Measurements from ENCODE around the gene PRIMPOL. TPM values are rescaled to one million over a fixed set of nuclear protein-coding genes. Genes with fewer than 3 reads are reported as not detected.
"Not testable (repeated sequence)": the region's sequence is repeated elsewhere in the genome, so short reads cannot be mapped to it uniquely, and the experiment has no call there.

Gene PRIMPOL, protein sequence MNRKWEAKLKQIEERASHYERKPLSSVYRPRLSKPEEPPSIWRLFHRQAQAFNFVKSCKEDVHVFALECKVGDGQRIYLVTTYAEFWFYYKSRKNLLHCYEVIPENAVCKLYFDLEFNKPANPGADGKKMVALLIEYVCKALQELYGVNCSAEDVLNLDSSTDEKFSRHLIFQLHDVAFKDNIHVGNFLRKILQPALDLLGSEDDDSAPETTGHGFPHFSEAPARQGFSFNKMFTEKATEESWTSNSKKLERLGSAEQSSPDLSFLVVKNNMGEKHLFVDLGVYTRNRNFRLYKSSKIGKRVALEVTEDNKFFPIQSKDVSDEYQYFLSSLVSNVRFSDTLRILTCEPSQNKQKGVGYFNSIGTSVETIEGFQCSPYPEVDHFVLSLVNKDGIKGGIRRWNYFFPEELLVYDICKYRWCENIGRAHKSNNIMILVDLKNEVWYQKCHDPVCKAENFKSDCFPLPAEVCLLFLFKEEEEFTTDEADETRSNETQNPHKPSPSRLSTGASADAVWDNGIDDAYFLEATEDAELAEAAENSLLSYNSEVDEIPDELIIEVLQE
- 19.3 and 22.3 TPM in 2 replicates for total RNA-seq
- polyA plus RNA-seq: 11.5 and 15.1 TPM in 2 replicates
- 7.9 and 8.1 TPM in 2 replicates for polyA plus RNA-seq (2012)
- 0.59 TPM in 1 of 2 replicates, not detected in the other for polyA minus RNA-seq (ENCODE audit: low replicate concordance)

- TF ChIP-seq EZH2 (IDR thresholded peaks at IDR 0.05; ENCODE audit: low read length, missing control alignments): no peak
- TF ChIP-seq CTCF (conservative IDR thresholded peaks at IDR 0.05 in 1 of 2, IDR thresholded peaks at IDR 0.05 in 1 of 2; ENCODE audit: low read depth in 1 of 2, low read length in 2 of 2): peak in 1 of 2 donors; percentile 3
- Histone ChIP-seq H3K36me3 (ENCODE audit: control insufficient read depth, insufficient read depth, low read length) (no peaks in the 10 kb centered on the region), H3K9ac (ENCODE audit: insufficient read depth, low read length) (peak within 1 kb of the TSS; percentile 69), H3K79me2 (ENCODE audit: control insufficient read depth, insufficient read depth, low read length) (peaks cover 46% of the 10 kb centered on the region), H2AFZ (ENCODE audit: low read length) (peak within 1 kb of the TSS; percentile 56), H3K4me3 (replicated peaks in 1 of 4; ENCODE audit: control extremely low read depth in 1 of 4, insufficient read depth in 1 of 4, low read depth in 3 of 4, low read length in 4 of 4) (peak within 1 kb of the TSS; percentile 53 to 90 (median 82)), H3K27ac (ENCODE audit: insufficient read depth, low read length) (peak within 1 kb of the TSS; percentile 84), H3K27me3 (ENCODE audit: control insufficient read depth, insufficient read depth, low read length) (no peaks in the 10 kb centered on the region), H3K9me3 (ENCODE audit: control insufficient read depth, insufficient read depth, low read depth, low read length) (no peaks in the 10 kb centered on the region), H3K4me2 (ENCODE audit: extremely low read depth, insufficient read depth, low read length) (peak within 1 kb of the TSS; percentile 94), H3K4me1 (ENCODE audit: control insufficient read depth, extremely low read depth, insufficient read depth, low read length) (peaks cover 11% of the 10 kb centered on the region), H4K20me1 (ENCODE audit: control insufficient read depth, extremely low read depth, insufficient read depth, low read length) (no peaks in the 10 kb centered on the region)
- DNase-seq (ENCODE audit: low read depth in 2 of 2): peak; percentile 92
Observed at GRCh38 chr4:184649026-184649970, at the start of gene PRIMPOL, which contains the start of gene CASP3. PRIMPOL (plus strand) TSS chr4:184649738; CDS start chr4:184657141, 7,403 bp downstream. CASP3 (minus strand) TSS chr4:184649447; CDS start chr4:184638453, 10,994 bp downstream.

- H3K4me3 ChIP-seq (replicated peaks in 1 of 4; ENCODE audit: control extremely low read depth in 1 of 4, insufficient read depth in 1 of 4, low read depth in 3 of 4, low read length in 4 of 4); H3K9me3 ChIP-seq (ENCODE audit: control insufficient read depth, insufficient read depth, low read depth, low read length); H3K27ac ChIP-seq (ENCODE audit: insufficient read depth, low read length); H3K4me2 ChIP-seq (ENCODE audit: extremely low read depth, insufficient read depth, low read length); H3K36me3 ChIP-seq (ENCODE audit: control insufficient read depth, insufficient read depth, low read length); H4K20me1 ChIP-seq (ENCODE audit: control insufficient read depth, extremely low read depth, insufficient read depth, low read length); DNase-seq (ENCODE audit: low read depth in 2 of 2); H3K27me3 ChIP-seq (ENCODE audit: control insufficient read depth, insufficient read depth, low read length); H2AFZ ChIP-seq (ENCODE audit: low read length); H3K9ac ChIP-seq (ENCODE audit: insufficient read depth, low read length); H3K4me1 ChIP-seq (ENCODE audit: control insufficient read depth, extremely low read depth, insufficient read depth, low read length); H3K79me2 ChIP-seq (ENCODE audit: control insufficient read depth, insufficient read depth, low read length): not testable (repeated sequence)
Observed at GRCh38 chr4:184600982-184601381, 48.6 kb upstream of the PRIMPOL start.

DNA sequence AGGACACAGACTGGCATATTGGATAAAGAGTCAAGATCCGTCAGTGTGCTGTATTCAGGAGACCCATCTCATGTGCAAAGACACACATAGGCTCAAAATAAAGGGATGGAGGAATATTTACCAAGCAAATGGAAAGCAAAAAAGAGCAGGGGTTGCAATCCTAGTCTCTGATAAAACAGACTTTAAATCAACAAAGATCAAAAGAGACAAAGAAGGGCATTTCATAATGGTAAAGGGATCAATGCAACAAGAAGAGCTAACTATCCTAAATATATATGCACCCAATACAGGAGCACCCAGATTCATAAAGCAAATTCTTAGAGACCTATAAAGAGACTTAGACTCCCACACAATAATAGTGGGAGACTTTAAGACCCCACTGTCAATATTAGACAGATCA lies 46.7 kb upstream of the PRIMPOL start:
- H3K4me3 ChIP-seq (replicated peaks in 1 of 4; ENCODE audit: control extremely low read depth in 1 of 4, insufficient read depth in 1 of 4, low read depth in 3 of 4, low read length in 4 of 4); DNase-seq (ENCODE audit: low read depth in 2 of 2); H3K9me3 ChIP-seq (ENCODE audit: control insufficient read depth, insufficient read depth, low read depth, low read length): not testable (repeated sequence)

GRCh38 chr4:184607429-184607828 lies 42.1 kb upstream of the PRIMPOL start:
- H3K79me2 ChIP-seq (ENCODE audit: control insufficient read depth, insufficient read depth, low read length); H3K27ac ChIP-seq (ENCODE audit: insufficient read depth, low read length); H3K9ac ChIP-seq (ENCODE audit: insufficient read depth, low read length); DNase-seq (ENCODE audit: low read depth in 2 of 2); H3K4me2 ChIP-seq (ENCODE audit: extremely low read depth, insufficient read depth, low read length); H3K4me3 ChIP-seq (replicated peaks in 1 of 4; ENCODE audit: control extremely low read depth in 1 of 4, insufficient read depth in 1 of 4, low read depth in 3 of 4, low read length in 4 of 4); H3K36me3 ChIP-seq (ENCODE audit: control insufficient read depth, insufficient read depth, low read length); H4K20me1 ChIP-seq (ENCODE audit: control insufficient read depth, extremely low read depth, insufficient read depth, low read length); H3K9me3 ChIP-seq (ENCODE audit: control insufficient read depth, insufficient read depth, low read depth, low read length); H2AFZ ChIP-seq (ENCODE audit: low read length); H3K27me3 ChIP-seq (ENCODE audit: control insufficient read depth, insufficient read depth, low read length); H3K4me1 ChIP-seq (ENCODE audit: control insufficient read depth, extremely low read depth, insufficient read depth, low read length): not testable (repeated sequence)

More for the DNA sequence above, 46.7 kb upstream of the PRIMPOL start:
- H3K4me1 ChIP-seq (ENCODE audit: control insufficient read depth, extremely low read depth, insufficient read depth, low read length); H3K27ac ChIP-seq (ENCODE audit: insufficient read depth, low read length); H3K79me2 ChIP-seq (ENCODE audit: control insufficient read depth, insufficient read depth, low read length); H3K27me3 ChIP-seq (ENCODE audit: control insufficient read depth, insufficient read depth, low read length); H2AFZ ChIP-seq (ENCODE audit: low read length); H3K4me2 ChIP-seq (ENCODE audit: extremely low read depth, insufficient read depth, low read length); H4K20me1 ChIP-seq (ENCODE audit: control insufficient read depth, extremely low read depth, insufficient read depth, low read length); H3K9ac ChIP-seq (ENCODE audit: insufficient read depth, low read length); H3K36me3 ChIP-seq (ENCODE audit: control insufficient read depth, insufficient read depth, low read length): not testable (repeated sequence)

Measured in fibroblast of lung (primary cell).